ENCODE measurements around the gene CLEC4D.

DNA sequence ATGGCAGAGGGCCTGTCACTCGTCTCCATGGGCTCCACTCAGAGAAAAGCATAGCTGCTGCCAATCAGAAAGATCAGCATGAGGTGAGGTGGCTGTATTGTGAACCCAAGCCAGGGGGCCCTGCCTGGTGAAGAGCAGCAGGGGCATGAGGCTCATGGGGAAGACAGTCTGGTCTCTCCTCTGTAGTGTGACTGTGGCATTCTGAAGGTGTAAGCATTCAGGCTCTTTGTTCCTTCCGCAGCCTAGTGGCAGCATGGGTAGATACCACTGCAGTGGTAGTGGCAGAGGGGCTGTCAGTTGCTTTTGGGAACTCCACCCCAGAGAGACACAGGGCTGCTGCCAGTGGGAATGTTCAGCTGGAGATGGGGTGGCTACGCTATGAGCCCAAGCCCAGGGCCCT is 5.1 kb upstream of the CLEC4D start:
- TF ChIP-seq CTCF (IDR thresholded peaks at IDR 0.05) (no peak), POLR2A (IDR thresholded peaks at IDR 0.05) (no peak), EP300 (IDR thresholded peaks at IDR 0.05) (no peak)

Data from ovary (tissue), 3 donors.